HepG2 (cell line): ENCODE data around the gene GPS1. TPM values are rescaled to one million over a fixed set of nuclear protein-coding genes. Genes with fewer than 3 reads are reported as not detected.
A peak's percentile ranks its signal among the peaks of the same experiment; 100 is the strongest.

Experiments used
- CAMTA2 ChIP-seq: sonication (generic); formaldehyde crosslinking; IDR thresholded peaks from 2 replicates; pipeline ENCODE4 v1.4.0; 2020; ENCODE audit warnings: mild to moderate bottlenecking, missing genetic modification reagents, borderline replicate concordance
- CHD4 ChIP-seq: fragments of 200-600 bp; sonication (generic); IDR thresholded peaks from 2 replicates; pipeline ENCODE4 v1.7.0; 2017; ENCODE audit warnings: mild to moderate bottlenecking, low read length, borderline replicate concordance
- DMAP1 ChIP-seq: IDR thresholded peaks from 2 replicates; pipeline ENCODE4 v1.6.1; 2016
- HDAC1 ChIP-seq: sonication (generic); formaldehyde crosslinking; IDR thresholded peaks from 2 replicates; pipeline ENCODE4 v1.5.1; 2020; ENCODE audit warnings: mild to moderate bottlenecking, missing genetic modification reagents
- KDM5B ChIP-seq: sonication (generic); formaldehyde crosslinking; IDR thresholded peaks from 2 replicates; pipeline ENCODE4 v1.4.0; 2020; ENCODE audit warnings: missing genetic modification reagents, mild to moderate bottlenecking, borderline replicate concordance
- PHF5A ChIP-seq: IDR thresholded peaks from one replicate; pipeline ENCODE4 v1.6.1; 2018; ENCODE audit warnings: low read depth, missing genetic modification reagents; ENCODE audit not compliant: unreplicated experiment
- TBP ChIP-seq: sonication (generic); formaldehyde crosslinking; IDR thresholded peaks from 2 replicates; pipeline ENCODE4 v1.5.0; 2020; ENCODE audit warnings: missing genetic modification reagents
- ZBTB1 ChIP-seq: sonication (generic); formaldehyde crosslinking; IDR thresholded peaks from 2 replicates; pipeline ENCODE4 v1.4.0; 2020; ENCODE audit warnings: missing genetic modification reagents, borderline replicate concordance
- ZNF335 ChIP-seq: sonication (generic); formaldehyde crosslinking; IDR thresholded peaks from 2 replicates; pipeline ENCODE4 v1.4.0; 2020; ENCODE audit warnings: missing genetic modification reagents
- ZNF510 ChIP-seq: sonication (generic); formaldehyde crosslinking; IDR thresholded peaks from 2 replicates; pipeline ENCODE4 v1.4.0; 2020; ENCODE audit warnings: low read depth, mild to moderate bottlenecking, missing genetic modification reagents
- ZNF839 ChIP-seq: sonication (generic); formaldehyde crosslinking; IDR thresholded peaks from 2 replicates; pipeline ENCODE4 v1.4.0; 2020; ENCODE audit warnings: missing genetic modification reagents, mild to moderate bottlenecking, borderline replicate concordance
- polyA plus RNA-seq, 8 experiments: library from polyadenylated mRNA; depleted of rRNA in 3 of 8; stranded (reverse) in 7 of 8; unstranded in 1 of 8; fragments of >200 nt; fragmentation: Illumina TruSeq in 4 of 8; extraction: Trizol in 4 of 8; gene quantifications; 2 replicates each; pipeline versions ENCODE4 v1.2.1 to v1.2.3, GENCODE V29; 2011 to 2016; ENCODE audit warnings: low read depth in 4 of 8, missing spikeins in 1 of 8, mixed read lengths in 1 of 8; ENCODE audit not compliant: insufficient read depth in 1 of 8
- total RNA-seq, 5 experiments: library from RNA; depleted of rRNA; stranded (reverse); fragments of >200 nt; fragmentation: Illumina TruSeq; extraction: Trizol; gene quantifications; 2 replicates each; pipeline ENCODE4 v1.2.3, GENCODE V29; 2016; ENCODE audit warnings: low read depth in 1 of 5
- TF ChIP-seq, protein P1 (sequence below): sonication (generic); formaldehyde crosslinking; IDR thresholded peaks from 2 replicates; pipeline ENCODE4 v1.4.0; 2020; ENCODE audit warnings: missing genetic modification reagents
- TF ChIP-seq, protein P2 (sequence below): sonication (generic); formaldehyde crosslinking; IDR thresholded peaks from 2 replicates; pipeline ENCODE4 v1.8.1; 2023; ENCODE audit warnings: mild to moderate bottlenecking, missing genetic modification reagents
- TF ChIP-seq, protein P3 (sequence below): sonication (generic); formaldehyde crosslinking; IDR thresholded peaks from 2 replicates; pipeline ENCODE4 v1.4.0; 2020; ENCODE audit warnings: mild to moderate bottlenecking, missing genetic modification reagents
- TF ChIP-seq, protein P4 (sequence below): sonication (generic); formaldehyde crosslinking; IDR thresholded peaks from 2 replicates; pipeline ENCODE4 v1.4.0; 2020; ENCODE audit warnings: missing genetic modification reagents, mild to moderate bottlenecking, borderline replicate concordance

The GPS1 gene
- total and polyA plus RNA-seq, 2 of the 13 experiments (the other 11 are each of a cell fraction or from before 2014, with no cell fraction given) = 124 to 128 TPM

DNA sequence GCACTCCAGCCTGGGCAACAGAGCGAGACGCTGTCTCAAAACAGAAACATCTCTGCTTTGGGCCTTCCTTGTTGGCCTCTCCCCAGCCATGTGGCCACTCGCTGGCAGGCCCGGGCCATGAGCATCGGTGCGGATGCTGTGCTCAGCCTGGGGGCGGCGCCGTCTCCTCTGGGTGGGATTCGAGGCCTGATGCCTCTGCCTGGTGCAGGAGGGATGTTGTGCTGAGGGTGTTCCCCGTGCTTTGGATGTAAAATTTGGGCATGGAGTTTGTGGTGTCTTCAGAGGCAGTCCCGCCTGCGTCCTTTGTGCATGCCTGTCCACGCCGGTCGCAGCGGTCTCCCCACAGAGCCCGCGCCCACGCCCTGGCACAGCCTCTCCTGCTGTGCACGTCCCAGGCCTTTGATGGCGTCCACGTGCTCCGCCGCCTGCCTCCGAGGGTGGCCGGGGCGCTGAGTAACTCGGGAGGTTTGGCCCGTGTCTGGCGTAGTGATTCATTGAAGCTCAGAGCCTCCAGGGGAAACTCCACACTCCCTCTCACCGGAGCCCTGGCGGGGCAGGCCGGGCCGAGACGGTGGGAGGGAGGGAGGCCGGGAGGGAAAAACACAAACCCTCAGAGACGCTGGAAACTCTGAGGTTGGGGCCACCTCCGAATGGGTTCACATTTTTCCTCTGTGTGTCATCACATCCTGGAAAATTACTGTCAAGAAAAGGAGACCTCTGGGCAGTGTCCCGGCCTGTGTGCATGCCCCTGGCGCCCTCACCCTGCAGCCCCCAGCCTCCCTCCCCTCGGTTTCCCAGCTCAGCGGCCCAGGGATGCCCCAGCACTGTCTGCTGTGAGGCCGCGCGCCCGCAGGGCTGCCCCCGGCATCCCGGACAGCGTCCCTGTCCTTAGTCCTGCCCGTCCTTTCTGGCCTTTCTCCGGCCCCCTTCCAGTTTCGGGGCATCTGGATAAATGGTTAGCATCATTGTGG is 48.0 kb upstream of the GPS1 start (continued):
- TF ChIP-seq, protein P1, sequence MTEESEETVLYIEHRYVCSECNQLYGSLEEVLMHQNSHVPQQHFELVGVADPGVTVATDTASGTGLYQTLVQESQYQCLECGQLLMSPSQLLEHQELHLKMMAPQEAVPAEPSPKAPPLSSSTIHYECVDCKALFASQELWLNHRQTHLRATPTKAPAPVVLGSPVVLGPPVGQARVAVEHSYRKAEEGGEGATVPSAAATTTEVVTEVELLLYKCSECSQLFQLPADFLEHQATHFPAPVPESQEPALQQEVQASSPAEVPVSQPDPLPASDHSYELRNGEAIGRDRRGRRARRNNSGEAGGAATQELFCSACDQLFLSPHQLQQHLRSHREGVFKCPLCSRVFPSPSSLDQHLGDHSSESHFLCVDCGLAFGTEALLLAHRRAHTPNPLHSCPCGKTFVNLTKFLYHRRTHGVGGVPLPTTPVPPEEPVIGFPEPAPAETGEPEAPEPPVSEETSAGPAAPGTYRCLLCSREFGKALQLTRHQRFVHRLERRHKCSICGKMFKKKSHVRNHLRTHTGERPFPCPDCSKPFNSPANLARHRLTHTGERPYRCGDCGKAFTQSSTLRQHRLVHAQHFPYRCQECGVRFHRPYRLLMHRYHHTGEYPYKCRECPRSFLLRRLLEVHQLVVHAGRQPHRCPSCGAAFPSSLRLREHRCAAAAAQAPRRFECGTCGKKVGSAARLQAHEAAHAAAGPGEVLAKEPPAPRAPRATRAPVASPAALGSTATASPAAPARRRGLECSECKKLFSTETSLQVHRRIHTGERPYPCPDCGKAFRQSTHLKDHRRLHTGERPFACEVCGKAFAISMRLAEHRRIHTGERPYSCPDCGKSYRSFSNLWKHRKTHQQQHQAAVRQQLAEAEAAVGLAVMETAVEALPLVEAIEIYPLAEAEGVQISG (CRISPR knock-in tag) = peak; percentile 35; the same call in 1 of the 2 replicates
- peak; percentile 63 for TF ChIP-seq HDAC1 (CRISPR knock-in tag)
- TF ChIP-seq, protein P2, sequence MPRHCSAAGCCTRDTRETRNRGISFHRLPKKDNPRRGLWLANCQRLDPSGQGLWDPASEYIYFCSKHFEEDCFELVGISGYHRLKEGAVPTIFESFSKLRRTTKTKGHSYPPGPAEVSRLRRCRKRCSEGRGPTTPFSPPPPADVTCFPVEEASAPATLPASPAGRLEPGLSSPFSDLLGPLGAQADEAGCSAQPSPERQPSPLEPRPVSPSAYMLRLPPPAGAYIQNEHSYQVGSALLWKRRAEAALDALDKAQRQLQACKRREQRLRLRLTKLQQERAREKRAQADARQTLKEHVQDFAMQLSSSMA (CRISPR knock-in tag) = peak; percentile 75; the same call in 1 of the 2 replicates
- TF ChIP-seq ZNF335 (CRISPR knock-in tag) = peak; percentile 84; the same call in 1 of the 2 replicates
- no peak for TF ChIP-seq TBP (CRISPR knock-in tag)
- no peak for TF ChIP-seq ZBTB1
- TF ChIP-seq KDM5B (CRISPR knock-in tag) = peak; percentile 84; the same call in 1 of the 2 replicates
- TF ChIP-seq, protein P3, sequence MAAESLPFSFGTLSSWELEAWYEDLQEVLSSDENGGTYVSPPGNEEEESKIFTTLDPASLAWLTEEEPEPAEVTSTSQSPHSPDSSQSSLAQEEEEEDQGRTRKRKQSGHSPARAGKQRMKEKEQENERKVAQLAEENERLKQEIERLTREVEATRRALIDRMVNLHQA (CRISPR knock-in tag) = no peak
- TF ChIP-seq DMAP1 = peak; percentile 56; the same call in 1 of the 2 replicates
- TF ChIP-seq CAMTA2 (CRISPR knock-in tag) = no peak
- TF ChIP-seq PHF5A (CRISPR knock-in tag) = peak; percentile 23
- TF ChIP-seq, protein P4, sequence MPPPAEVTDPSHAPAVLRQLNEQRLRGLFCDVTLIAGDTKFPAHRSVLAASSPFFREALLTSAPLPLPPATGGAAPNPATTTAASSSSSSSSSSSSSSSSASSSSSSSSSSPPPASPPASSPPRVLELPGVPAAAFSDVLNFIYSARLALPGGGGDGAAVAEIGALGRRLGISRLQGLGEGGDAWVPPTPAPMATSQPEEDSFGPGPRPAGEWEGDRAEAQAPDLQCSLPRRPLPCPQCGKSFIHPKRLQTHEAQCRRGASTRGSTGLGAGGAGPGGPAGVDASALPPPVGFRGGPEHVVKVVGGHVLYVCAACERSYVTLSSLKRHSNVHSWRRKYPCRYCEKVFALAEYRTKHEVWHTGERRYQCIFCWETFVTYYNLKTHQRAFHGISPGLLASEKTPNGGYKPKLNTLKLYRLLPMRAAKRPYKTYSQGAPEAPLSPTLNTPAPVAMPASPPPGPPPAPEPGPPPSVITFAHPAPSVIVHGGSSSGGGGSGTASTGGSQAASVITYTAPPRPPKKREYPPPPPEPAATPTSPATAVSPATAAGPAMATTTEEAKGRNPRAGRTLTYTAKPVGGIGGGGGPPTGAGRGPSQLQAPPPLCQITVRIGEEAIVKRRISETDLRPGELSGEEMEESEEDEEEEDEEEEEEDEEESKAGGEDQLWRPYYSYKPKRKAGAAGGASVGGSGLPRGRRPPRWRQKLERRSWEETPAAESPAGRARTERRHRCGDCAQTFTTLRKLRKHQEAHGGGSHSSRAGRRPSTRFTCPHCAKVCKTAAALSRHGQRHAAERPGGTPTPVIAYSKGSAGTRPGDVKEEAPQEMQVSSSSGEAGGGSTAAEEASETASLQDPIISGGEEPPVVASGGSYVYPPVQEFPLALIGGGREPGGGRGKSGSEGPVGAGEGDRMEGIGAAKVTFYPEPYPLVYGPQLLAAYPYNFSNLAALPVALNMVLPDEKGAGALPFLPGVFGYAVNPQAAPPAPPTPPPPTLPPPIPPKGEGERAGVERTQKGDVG (CRISPR knock-in tag) = peak; percentile 96; the same call in 1 of the 2 replicates
- peak; percentile 63; the same call in 1 of the 2 replicates for TF ChIP-seq ZNF839
- no peak for TF ChIP-seq CHD4
- peak; percentile 81; the same call in 1 of the 2 replicates for TF ChIP-seq ZNF510 (CRISPR knock-in tag)
